OCI-LY7 (cell line): ENCODE data around the gene FAM3D.

ENCODE experiments used
- CTCF ChIP-seq: fragments of 200-600 bp; sonication (generic); conservative IDR thresholded peaks from 2 replicates; pipeline ENCODE4 v1.5.1; 2014; ENCODE audit warnings: mild to moderate bottlenecking, antibody characterized with exemption, low read length, moderate library complexity, mixed read lengths
- EZH2phosphoT487 ChIP-seq: fragments of 200-600 bp; sonication (generic); IDR thresholded peaks from 2 replicates; pipeline ENCODE4 v1.6.1; 2018; ENCODE audit warnings: low read depth, borderline replicate concordance, mild to moderate bottlenecking, mixed run types, antibody characterized with exemption, low read length, moderate library complexity, mixed read lengths

- TF ChIP-seq CTCF (no peak), EZH2phosphoT487 (no peak)
Measured at GRCh38 chr3:58586776-58587192, 79.8 kb downstream of the FAM3D start.
